Hepatocyte (in vitro differentiated cells): ENCODE data around the gene CHCHD6.

Experiments
- EZH2 ChIP-seq: fragments of 200-600 bp; sonication (generic); IDR thresholded peaks from 2 replicates; pipeline ENCODE4 v1.6.1; 2016; ENCODE audit warnings: antibody characterized with exemption, mild to moderate bottlenecking, borderline replicate concordance
- EZH2phosphoT487 ChIP-seq: fragments of 200-600 bp; sonication (generic); IDR thresholded peaks from one replicate; pipeline ENCODE4 v1.6.1; 2018; ENCODE audit warnings: antibody characterized with exemption, mild to moderate bottlenecking, low read depth, moderate library complexity; ENCODE audit not compliant: unreplicated experiment, severe bottlenecking
- TF ChIP-seq, protein P1 (sequence below): fragments of 200-600 bp; sonication (generic); IDR thresholded peaks from 2 replicates; pipeline ENCODE4 v1.5.1; 2016; ENCODE audit warnings: antibody characterized with exemption, mild to moderate bottlenecking; ENCODE audit not compliant: poor library complexity

DNA sequence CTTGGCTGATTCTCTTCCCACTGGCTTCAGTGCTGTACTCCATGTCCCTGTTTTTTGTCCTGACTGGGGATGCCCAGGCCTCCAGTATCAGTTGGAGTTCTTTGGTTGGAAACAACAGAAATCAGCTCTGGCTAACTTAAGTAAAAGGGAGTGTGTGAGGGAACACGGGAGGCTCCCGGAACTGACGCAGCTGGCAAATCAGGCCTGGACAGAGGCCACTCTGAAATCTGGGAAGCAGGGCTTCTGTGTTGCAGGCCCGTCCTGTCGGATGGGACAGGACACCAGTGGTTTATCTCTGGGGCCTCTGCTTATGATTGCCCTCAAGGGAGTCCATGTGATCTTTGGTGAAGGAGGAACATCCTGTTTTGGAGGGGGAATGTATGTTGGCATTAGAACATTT is 124.3 kb downstream of the CHCHD6 start:
- TF ChIP-seq EZH2 (no peak), EZH2phosphoT487 (no peak)
- TF ChIP-seq, protein P1, sequence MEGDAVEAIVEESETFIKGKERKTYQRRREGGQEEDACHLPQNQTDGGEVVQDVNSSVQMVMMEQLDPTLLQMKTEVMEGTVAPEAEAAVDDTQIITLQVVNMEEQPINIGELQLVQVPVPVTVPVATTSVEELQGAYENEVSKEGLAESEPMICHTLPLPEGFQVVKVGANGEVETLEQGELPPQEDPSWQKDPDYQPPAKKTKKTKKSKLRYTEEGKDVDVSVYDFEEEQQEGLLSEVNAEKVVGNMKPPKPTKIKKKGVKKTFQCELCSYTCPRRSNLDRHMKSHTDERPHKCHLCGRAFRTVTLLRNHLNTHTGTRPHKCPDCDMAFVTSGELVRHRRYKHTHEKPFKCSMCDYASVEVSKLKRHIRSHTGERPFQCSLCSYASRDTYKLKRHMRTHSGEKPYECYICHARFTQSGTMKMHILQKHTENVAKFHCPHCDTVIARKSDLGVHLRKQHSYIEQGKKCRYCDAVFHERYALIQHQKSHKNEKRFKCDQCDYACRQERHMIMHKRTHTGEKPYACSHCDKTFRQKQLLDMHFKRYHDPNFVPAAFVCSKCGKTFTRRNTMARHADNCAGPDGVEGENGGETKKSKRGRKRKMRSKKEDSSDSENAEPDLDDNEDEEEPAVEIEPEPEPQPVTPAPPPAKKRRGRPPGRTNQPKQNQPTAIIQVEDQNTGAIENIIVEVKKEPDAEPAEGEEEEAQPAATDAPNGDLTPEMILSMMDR, result no peak
